PFSK-1 (cell line): ENCODE measurements around the gene MRPS18B.

Source experiments
- FOXP2 ChIP-seq: optimal IDR thresholded peaks from 2 replicates; pipeline ENCODE3; 2011; ENCODE audit warnings: borderline replicate concordance, control low read depth, inconsistent platforms; ENCODE audit not compliant: insufficient read depth; ENCODE audit errors: extremely low read length, extremely low read depth
- POLR2AphosphoS5 ChIP-seq: IDR thresholded peaks from 2 replicates; pipeline ENCODE4 v1.6.1; 2012; ENCODE audit warnings: low read depth, mild to moderate bottlenecking, control low read depth, low read length, moderate library complexity
- REST ChIP-seq, 2 experiments: IDR thresholded peaks; 2 replicates each; pipeline versions ENCODE4 v1.6.1 to v1.8.0; 2011 to 2012; ENCODE audit warnings: low read depth in 2 of 2, low read length in 2 of 2, control low read depth in 1 of 2, inconsistent platforms in 1 of 2, mild to moderate bottlenecking in 1 of 2, moderate library complexity in 1 of 2; ENCODE audit not compliant: insufficient read depth in 1 of 2
- SIN3A ChIP-seq: IDR thresholded peaks from 2 replicates; pipeline ENCODE4 v1.6.1; 2012; ENCODE audit warnings: mild to moderate bottlenecking, low read length, moderate library complexity, borderline replicate concordance; ENCODE audit not compliant: insufficient read depth
- TAF1 ChIP-seq: IDR thresholded peaks from 2 replicates; pipeline ENCODE4 v1.6.1; 2012; ENCODE audit warnings: low read length, control low read depth, borderline replicate concordance; ENCODE audit not compliant: insufficient read depth

GRCh38 chr6:30571762-30572082, 45.9 kb upstream of the MRPS18B start:
- no peak for TF ChIP-seq REST (IDR thresholded peaks at IDR 0.05; ENCODE audit: insufficient read depth in 1 of 2, low read depth in 2 of 2, low read length in 2 of 2)
- TF ChIP-seq TAF1 = no peak
- TF ChIP-seq POLR2AphosphoS5 = no peak
- no peak for TF ChIP-seq SIN3A
- TF ChIP-seq FOXP2 = no peak
